Nephron (organoid): Measurements from ENCODE around the gene CC2D2A.

Source experiments
- H3K27ac Mint-ChIP-seq, 3 experiments: 2 replicates each; pipeline ENCODE4 v1.8.0; 2020; ENCODE audit warnings: mixed read lengths in 3 of 3, mild to moderate bottlenecking in 2 of 3, moderate library complexity in 1 of 3
- H3K27me3 Mint-ChIP-seq: 2 replicates; pipeline ENCODE4 v1.8.0; 2021; ENCODE audit warnings: low read depth, mild to moderate bottlenecking, moderate library complexity, mixed read lengths
- H3K36me3 Mint-ChIP-seq: 2 replicates; pipeline ENCODE4 v1.8.0; 2020; ENCODE audit warnings: low read depth, mixed read lengths
- H3K4me1 Mint-ChIP-seq: 2 replicates; pipeline ENCODE4 v1.8.0; 2020; ENCODE audit warnings: mixed read lengths
- H3K4me3 Mint-ChIP-seq, 3 experiments: 2 replicates each; pipeline ENCODE4 v1.8.0; 2020; ENCODE audit warnings: mild to moderate bottlenecking in 3 of 3, mixed read lengths in 3 of 3, moderate library complexity in 2 of 3
- H3K9me3 Mint-ChIP-seq: 2 replicates; pipeline ENCODE4 v1.8.0; 2020; ENCODE audit warnings: mixed read lengths
- CTCF ChIP-seq, 3 experiments: fragments of 200-600 bp; sonication (generic); IDR thresholded peaks; one replicate each; pipeline ENCODE4 v1.5.0; 2021; ENCODE audit warnings: antibody characterized with exemption in 3 of 3; ENCODE audit not compliant: unreplicated experiment in 3 of 3

CC2D2A gene

GRCh38 chr4:15443371-15444160 is 26.1 kb upstream of the CC2D2A start:
- no peaks in the 10 kb centered on the region for H3K27me3 Mint-ChIP-seq
- H3K4me1 Mint-ChIP-seq, result peaks cover 5% of the 10 kb centered on the region
- H3K27ac Mint-ChIP-seq, result peak overlapping the region in 2 of 3 experiments; percentile 33 to 39
- H3K4me3 Mint-ChIP-seq, result no peak overlapping the region
- peaks cover 27% of the 10 kb centered on the region for H3K36me3 Mint-ChIP-seq
- no peak for TF ChIP-seq CTCF (IDR thresholded peaks at IDR 0.05; ENCODE audit: unreplicated experiment in 3 of 3)
- H3K9me3 Mint-ChIP-seq, result peaks cover 5% of the 10 kb centered on the region

GRCh38 chr4:15444276-15444675 is 25.4 kb upstream of the CC2D2A start:
- H3K4me1 Mint-ChIP-seq, result peaks cover 5% of the 10 kb centered on the region
- no peak overlapping the region for H3K4me3 Mint-ChIP-seq
- peaks cover 27% of the 10 kb centered on the region for H3K36me3 Mint-ChIP-seq
- no peak overlapping the region for H3K27ac Mint-ChIP-seq
- TF ChIP-seq CTCF (IDR thresholded peaks at IDR 0.05; ENCODE audit: unreplicated experiment in 3 of 3), result no peak
- H3K9me3 Mint-ChIP-seq, result peaks cover 5% of the 10 kb centered on the region
- H3K27me3 Mint-ChIP-seq, result no peaks in the 10 kb centered on the region

GRCh38 chr4:15444879-15445547 is 24.7 kb upstream of the CC2D2A start:
- peaks cover 5% of the 10 kb centered on the region for H3K4me1 Mint-ChIP-seq
- TF ChIP-seq CTCF (IDR thresholded peaks at IDR 0.05; ENCODE audit: unreplicated experiment in 3 of 3), result no peak
- peaks cover 5% of the 10 kb centered on the region for H3K9me3 Mint-ChIP-seq
- no peaks in the 10 kb centered on the region for H3K27me3 Mint-ChIP-seq
- peaks cover 27% of the 10 kb centered on the region for H3K36me3 Mint-ChIP-seq
- H3K4me3 Mint-ChIP-seq, result no peak overlapping the region
- peak overlapping the region in 1 of 3 experiments; percentile 10 for H3K27ac Mint-ChIP-seq

GRCh38 chr4:15451181-15451865 is 18.4 kb upstream of the CC2D2A start:
- Mint-ChIP-seq H3K9me3 (no peaks in the 10 kb centered on the region), H3K4me1 (peaks cover 6% of the 10 kb centered on the region), H3K27ac (no peak overlapping the region), H3K36me3 (peaks cover 7% of the 10 kb centered on the region), H3K27me3 (no peaks in the 10 kb centered on the region), H3K4me3 (no peak overlapping the region)
- TF ChIP-seq CTCF (IDR thresholded peaks at IDR 0.05; ENCODE audit: unreplicated experiment in 3 of 3), result no peak

GRCh38 chr4:15451866-15452765 is 17.6 kb upstream of the CC2D2A start:
- Mint-ChIP-seq H3K9me3 (no peaks in the 10 kb centered on the region), H3K27me3 (no peaks in the 10 kb centered on the region), H3K4me1 (peaks cover 9% of the 10 kb centered on the region), H3K4me3 (no peak overlapping the region), H3K27ac (no peak overlapping the region), H3K36me3 (no peaks in the 10 kb centered on the region)
- TF ChIP-seq CTCF (IDR thresholded peaks at IDR 0.05; ENCODE audit: unreplicated experiment in 3 of 3), result no peak
